Keratinocyte (primary cell): ENCODE measurements around the gene SREBF1.

Source experiments
- EZH2 ChIP-seq: IDR thresholded peaks from one replicate; pipeline ENCODE4 v1.6.1; 2012; ENCODE audit warnings: inconsistent platforms, mild to moderate bottlenecking, low read length, moderate library complexity
- TF ChIP-seq, protein P1 (sequence below), 3 experiments: IDR thresholded peaks in 1 of 3; conservative IDR thresholded peaks in 1 of 3; optimal IDR thresholded peaks in 1 of 3; 2 replicates in 2 of 3; 3 replicates in 1 of 3; pipeline versions ENCODE3 to v1.5.1; 2011; ENCODE audit warnings: low read length in 3 of 3, mild to moderate bottlenecking in 3 of 3, moderate library complexity in 2 of 3, control low read depth in 1 of 3, inconsistent platforms in 1 of 3; ENCODE audit not compliant: insufficient read depth in 2 of 3; ENCODE audit errors: extremely low read depth in 1 of 3

DNA sequence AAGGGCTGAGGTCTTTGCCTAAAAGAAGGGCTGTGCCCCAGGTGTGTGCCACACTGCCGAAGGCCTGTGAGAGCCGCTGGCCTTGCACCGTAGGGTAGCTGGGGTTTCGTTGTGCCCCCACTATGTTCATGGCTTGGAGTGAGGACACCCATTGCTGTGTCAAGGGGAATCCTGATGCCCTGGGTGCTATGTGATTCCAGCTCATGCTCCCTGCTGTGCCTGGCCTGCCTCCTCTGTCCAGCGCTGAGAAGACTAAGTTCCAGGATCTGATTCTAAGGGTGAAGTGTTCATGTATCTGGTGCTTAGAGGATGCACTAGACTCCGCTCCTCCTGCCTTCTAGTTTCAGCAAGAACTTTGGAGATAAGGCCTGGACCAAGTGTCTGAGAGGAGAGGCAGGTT, 47.4 kb downstream of the SREBF1 start:
- no peak for TF ChIP-seq EZH2
- TF ChIP-seq, protein P1, sequence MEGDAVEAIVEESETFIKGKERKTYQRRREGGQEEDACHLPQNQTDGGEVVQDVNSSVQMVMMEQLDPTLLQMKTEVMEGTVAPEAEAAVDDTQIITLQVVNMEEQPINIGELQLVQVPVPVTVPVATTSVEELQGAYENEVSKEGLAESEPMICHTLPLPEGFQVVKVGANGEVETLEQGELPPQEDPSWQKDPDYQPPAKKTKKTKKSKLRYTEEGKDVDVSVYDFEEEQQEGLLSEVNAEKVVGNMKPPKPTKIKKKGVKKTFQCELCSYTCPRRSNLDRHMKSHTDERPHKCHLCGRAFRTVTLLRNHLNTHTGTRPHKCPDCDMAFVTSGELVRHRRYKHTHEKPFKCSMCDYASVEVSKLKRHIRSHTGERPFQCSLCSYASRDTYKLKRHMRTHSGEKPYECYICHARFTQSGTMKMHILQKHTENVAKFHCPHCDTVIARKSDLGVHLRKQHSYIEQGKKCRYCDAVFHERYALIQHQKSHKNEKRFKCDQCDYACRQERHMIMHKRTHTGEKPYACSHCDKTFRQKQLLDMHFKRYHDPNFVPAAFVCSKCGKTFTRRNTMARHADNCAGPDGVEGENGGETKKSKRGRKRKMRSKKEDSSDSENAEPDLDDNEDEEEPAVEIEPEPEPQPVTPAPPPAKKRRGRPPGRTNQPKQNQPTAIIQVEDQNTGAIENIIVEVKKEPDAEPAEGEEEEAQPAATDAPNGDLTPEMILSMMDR (optimal IDR thresholded peaks at IDR 0.05 in 1 of 3, IDR thresholded peaks at IDR 0.05 in 1 of 3, conservative IDR thresholded peaks at IDR 0.05 in 1 of 3; ENCODE audit: extremely low read depth in 1 of 3, insufficient read depth in 2 of 3, low read length in 3 of 3) = no peak
